Transverse colon (tissue), 4 donors: Measurements from ENCODE around the gene ESYT3. TPM values are rescaled to one million over a fixed set of nuclear protein-coding genes. Genes with fewer than 3 reads are reported as not detected.

Source experiments
- DNase-seq: peaks from one replicate; pipeline ENCODE4 v3.0.0-alpha.2; 2019
- H3K27ac ChIP-seq, 4 donors: fragments of 200-600 bp; sonication (generic); 2 replicates each; pipeline ENCODE4 v1.5.1; 2016 to 2018; ENCODE audit warnings: inconsistent platforms in 4 of 4
- H3K27me3 ChIP-seq: fragments of 200-600 bp; sonication (generic); 2 replicates; pipeline ENCODE4 v1.5.1; 2017; ENCODE audit warnings: inconsistent platforms
- H3K36me3 ChIP-seq, 4 donors: fragments of 200-600 bp; sonication (generic); 2 replicates each; pipeline ENCODE4 v1.5.1; 2017 to 2019; ENCODE audit warnings: inconsistent platforms in 4 of 4
- H3K4me1 ChIP-seq, 4 donors: fragments of 200-600 bp; sonication (generic); 2 replicates each; pipeline ENCODE4 v1.5.1; 2017 to 2020; ENCODE audit warnings: inconsistent platforms in 4 of 4
- H3K4me3 ChIP-seq, 4 donors: fragments of 200-600 bp; sonication (generic); 1 replicate in 1 of 4; 2 replicates in 3 of 4; pipeline versions ENCODE4 v1.5.1 to v1.6.1; 2017 to 2019; ENCODE audit warnings: inconsistent platforms in 4 of 4
- H3K9me3 ChIP-seq, 2 donors: fragments of 200-600 bp; sonication (generic); 2 replicates each; pipeline ENCODE4 v1.5.1; 2017 to 2019; ENCODE audit warnings: inconsistent platforms in 2 of 2
- CTCF ChIP-seq, 5 experiments: fragments of 200-600 bp in 3 of 5; fragments of 450-650 bp in 2 of 5; sonication (generic) in 3 of 5; IDR thresholded peaks; 1 replicate in 2 of 5; 2 replicates in 3 of 5; pipeline ENCODE4 v1.5.1; 2016 to 2017; ENCODE audit warnings: antibody characterized with exemption in 5 of 5, inconsistent platforms in 3 of 5, mild to moderate bottlenecking in 2 of 5, moderate library complexity in 1 of 5
- EP300 ChIP-seq: sonication (generic); formaldehyde crosslinking; IDR thresholded peaks from one replicate; pipeline ENCODE4 v1.6.1; 2017; ENCODE audit warnings: antibody characterized with exemption, low read depth
- POLR2A ChIP-seq: fragments of 450-650 bp; IDR thresholded peaks from one replicate; pipeline ENCODE4 v1.6.1; 2016; ENCODE audit warnings: antibody characterized with exemption, mild to moderate bottlenecking, moderate library complexity
- POLR2AphosphoS5 ChIP-seq, 3 donors: sonication (generic); formaldehyde crosslinking; IDR thresholded peaks; one replicate each; pipeline ENCODE4 v1.6.1; 2016; ENCODE audit warnings: antibody characterized with exemption in 3 of 3
- WGBS, 2 donors: methylation state at CpG; one replicate each; pipeline ENCODE4 v1.1.5; 2018; ENCODE audit warnings: low coverage in 1 of 2; 5-methylcytosine and 5-hydroxymethylcytosine counted together
- in situ Hi-C, 4 donors: fragments of 200-750 bp; cut with MboI; loops; one replicate each; pipeline versions ENCODE4 v1.15.0 to v1.15.1; 2017; ENCODE audit warnings: low sequenced_read_pairs in 3 of 4, low pct_ligation_motif_present in 1 of 4, low pct_unique_long_range_greater_than_20kb in 1 of 4
- intact Hi-C: fragments of 100-400 bp; cut with DNase I; formaldehyde crosslinking; loops from one replicate; pipeline ENCODE4 v1.15.1; 2023; ENCODE audit warnings: low total_unique reads
- total RNA-seq, 4 donors: library from RNA; depleted of rRNA; stranded (reverse); fragments of >200 nt; gene quantifications; one replicate each; pipeline ENCODE4 v1.1.0, GENCODE V29; 2016

ESYT3 gene
- total RNA-seq, 4 donors from 2014 or later, result 0.60 to 6.0 (median 2.8) TPM

DNA sequence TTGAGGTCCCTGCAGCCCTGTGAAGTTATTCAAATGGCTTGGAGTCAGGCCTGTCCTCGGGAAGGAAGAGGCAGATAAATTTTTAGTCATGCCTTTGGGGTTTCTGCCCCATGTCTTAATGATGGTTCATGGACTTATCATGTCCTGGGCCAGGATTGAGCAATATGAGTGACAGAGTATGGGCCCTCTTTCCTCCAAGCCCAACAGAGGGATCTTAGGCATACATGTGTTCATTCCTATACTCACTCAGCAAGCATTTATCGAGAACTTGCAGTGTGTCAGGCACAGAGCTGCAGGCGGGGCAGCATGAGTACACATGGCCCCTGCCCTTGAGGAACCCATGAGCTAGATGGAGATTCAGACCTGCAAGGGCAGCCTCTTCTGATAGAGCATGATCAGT lies 6.2 kb downstream of the ESYT3 start:
- WGBS, 2 donors, result 78% methylated on average over 3 of the region's 3 CpGs; no CpG with 5 or more reads in 1 of the 2 donors
- in situ Hi-C loops, result no loop called here

DNA sequence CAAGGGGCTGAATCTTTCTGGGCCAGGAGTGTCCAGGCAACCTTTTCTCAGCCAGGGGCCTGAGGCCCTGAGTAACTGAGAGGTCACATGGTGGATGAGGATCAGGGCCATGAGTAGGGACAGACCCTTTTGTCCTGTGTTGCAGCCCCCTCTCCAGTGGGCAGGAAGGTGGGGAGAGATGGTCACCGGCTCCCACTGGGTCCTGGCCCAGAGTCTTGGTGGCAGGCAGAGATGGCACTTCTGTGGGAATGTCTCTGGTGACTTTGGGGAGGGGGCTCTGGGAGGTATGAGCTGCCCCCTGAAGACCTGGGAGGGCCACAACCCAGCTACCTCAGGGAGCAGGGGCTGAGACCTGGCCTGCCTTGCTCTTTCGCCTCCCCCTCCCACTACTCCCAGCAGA lies 6.8 kb downstream of the ESYT3 start:
- peaks cover 7% of the 10 kb centered on the region for H3K27me3 ChIP-seq
- no peak overlapping the region for H3K27ac ChIP-seq
- no peaks in the 10 kb centered on the region for H3K4me1 ChIP-seq
- H3K4me3 ChIP-seq, result no peak overlapping the region
- no peaks in the 10 kb centered on the region for H3K9me3 ChIP-seq
- H3K36me3 ChIP-seq, result no peaks in the 10 kb centered on the region
- 87 to 89% methylated on average over 1 to 2 of the region's 2 CpGs for WGBS, 2 donors
- in situ Hi-C loops, result no loop called here
- TF ChIP-seq EP300, result no peak
- no peak for TF ChIP-seq CTCF (IDR thresholded peaks at IDR 0.05)
- TF ChIP-seq POLR2AphosphoS5 (IDR thresholded peaks at IDR 0.05), result no peak
- no peak for DNase-seq
- intact Hi-C loops, result no loop called here

More for the DNA sequence above, 6.2 kb downstream of the ESYT3 start:
- DNase-seq, result no peak
- H3K4me3 ChIP-seq, result no peak overlapping the region
- H3K9me3 ChIP-seq, result no peaks in the 10 kb centered on the region
- TF ChIP-seq POLR2A, result no peak
- TF ChIP-seq POLR2AphosphoS5 (IDR thresholded peaks at IDR 0.05), result no peak
- no peak for TF ChIP-seq EP300
- no peak for TF ChIP-seq CTCF (IDR thresholded peaks at IDR 0.05)
- H3K27me3 ChIP-seq, result peaks cover 14% of the 10 kb centered on the region
- peaks cover 0 to 2% (median under 1%) of the 10 kb centered on the region in 4 donors for H3K4me1 ChIP-seq
- no peak overlapping the region for H3K27ac ChIP-seq
- intact Hi-C loops, result no loop called here
- H3K36me3 ChIP-seq, result no peaks in the 10 kb centered on the region

DNA sequence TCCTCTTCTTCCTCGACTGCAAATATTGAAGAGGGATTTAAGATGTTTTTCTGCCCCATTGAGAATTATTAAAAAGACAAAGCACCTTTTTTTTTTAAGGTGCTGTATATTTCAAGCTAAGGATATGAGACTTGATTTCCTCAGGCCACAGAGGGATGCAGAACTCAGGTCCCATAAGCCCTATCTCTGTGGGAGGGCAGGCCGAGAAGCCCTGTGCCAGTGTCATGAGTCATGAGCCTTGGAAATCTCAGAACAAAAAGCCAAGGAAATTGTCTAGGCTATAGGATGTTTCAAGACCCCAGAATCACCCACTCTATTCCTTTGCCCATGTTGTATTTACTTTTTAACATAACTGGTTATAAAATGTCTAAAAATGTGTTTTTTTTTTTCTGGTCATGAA lies 7.3 kb downstream of the ESYT3 start:
- no peaks in the 10 kb centered on the region for H3K36me3 ChIP-seq
- WGBS, 2 donors, result 61 to 71% methylated on average over 1 to 2 of the region's 2 CpGs
- no peak overlapping the region for H3K4me3 ChIP-seq
- TF ChIP-seq EP300, result no peak
- TF ChIP-seq POLR2A, result no peak
- no peak for TF ChIP-seq POLR2AphosphoS5 (IDR thresholded peaks at IDR 0.05)
- TF ChIP-seq CTCF (IDR thresholded peaks at IDR 0.05), result no peak
- intact Hi-C loops, result no loop called here
- in situ Hi-C loops, result no loop called here
- no peak for DNase-seq
- no peak overlapping the region for H3K27ac ChIP-seq
- peaks cover 2% of the 10 kb centered on the region for H3K27me3 ChIP-seq
- no peaks in the 10 kb centered on the region for H3K4me1 ChIP-seq
- no peaks in the 10 kb centered on the region for H3K9me3 ChIP-seq

DNA sequence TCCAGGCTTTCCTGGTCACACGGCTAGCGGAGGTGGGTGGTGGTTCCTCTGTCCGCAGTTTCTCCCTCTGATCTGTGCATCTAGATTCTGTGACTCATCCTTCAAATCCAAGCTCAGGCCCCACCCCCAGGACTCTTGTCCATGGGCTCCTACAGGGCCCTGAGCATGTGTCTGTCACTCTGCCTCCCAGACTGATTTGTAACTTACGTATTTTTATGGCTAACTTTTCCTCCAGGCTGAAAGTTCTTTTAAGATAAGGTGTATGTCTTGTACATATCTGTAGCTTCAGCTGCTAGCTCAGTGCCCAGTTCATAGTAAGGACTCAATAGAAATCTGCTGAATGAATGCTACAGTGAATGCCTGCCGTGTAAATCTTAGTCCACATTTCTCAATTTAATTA lies 8.0 kb downstream of the ESYT3 start:
- no peaks in the 10 kb centered on the region for H3K36me3 ChIP-seq
- in situ Hi-C loops, result no loop called here
- no peak for TF ChIP-seq POLR2A
- no peak for TF ChIP-seq CTCF (IDR thresholded peaks at IDR 0.05)
- no peak for TF ChIP-seq POLR2AphosphoS5 (IDR thresholded peaks at IDR 0.05)
- no peak for TF ChIP-seq EP300
- no peak overlapping the region for H3K27ac ChIP-seq
- H3K4me1 ChIP-seq, result no peaks in the 10 kb centered on the region
- no peak overlapping the region for H3K4me3 ChIP-seq
- 72 to 100% methylated on average over 2 to 5 of the region's 5 CpGs for WGBS, 2 donors
- no peaks in the 10 kb centered on the region for H3K27me3 ChIP-seq
- H3K9me3 ChIP-seq, result no peaks in the 10 kb centered on the region
- intact Hi-C loops, result no loop called here
- DNase-seq, result no peak
